Stimulated activated CD4-positive, alpha-beta T cell treated with anti-CD3 and anti-CD28 coated beads, TNF-alpha, amount 100 ng/mL, for 1 hour (primary cell): Measurements from ENCODE around the gene ARMH2.

Experiments used
- DNase-seq, 3 donors: peaks; one replicate each; pipeline ENCODE4 v3.0.0-alpha.2; 2020; ENCODE audit warnings: low read depth in 3 of 3, low spot score in 1 of 3

The ARMH2 gene

GRCh38 chr6:24798740-24799540 lies at the start of gene ARMH2:
Gene ARMH2 (minus strand): TSS chr6:24798917. CDS start chr6:24798857, 60 bp downstream.
- no peak for DNase-seq

- no peak for DNase-seq
Observed at GRCh38 chr6:24848461-24848860, 49.7 kb upstream of the ARMH2 start.

- no peak for DNase-seq
Observed at GRCh38 chr6:24847402-24847801, 48.7 kb upstream of the ARMH2 start.

DNA sequence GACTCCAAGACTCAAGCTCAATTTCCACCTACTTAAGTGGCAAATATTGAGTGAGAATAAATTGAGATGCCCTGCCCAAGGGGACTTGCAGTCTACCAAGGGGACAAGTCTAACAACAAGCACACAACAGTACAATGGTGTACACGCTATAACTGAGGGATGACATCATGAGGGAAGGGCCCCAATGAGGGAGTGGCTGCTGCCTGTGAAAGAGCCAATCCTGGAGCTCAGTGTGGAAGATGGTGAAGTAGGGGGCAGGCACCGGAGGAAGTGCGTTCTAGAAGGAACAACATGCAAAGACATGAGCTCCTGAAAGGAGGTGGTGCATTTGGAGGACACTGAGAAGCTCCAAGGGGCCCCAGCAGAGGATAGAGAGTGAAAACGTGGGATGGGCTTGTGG lies 46.9 kb upstream of the ARMH2 start:
- no peak for DNase-seq

GRCh38 chr6:24844903-24845302 lies 46.2 kb upstream of the ARMH2 start:
- DNase-seq = no peak

GRCh38 chr6:24844061-24844460 lies 45.3 kb upstream of the ARMH2 start:
- no peak for DNase-seq

DNA sequence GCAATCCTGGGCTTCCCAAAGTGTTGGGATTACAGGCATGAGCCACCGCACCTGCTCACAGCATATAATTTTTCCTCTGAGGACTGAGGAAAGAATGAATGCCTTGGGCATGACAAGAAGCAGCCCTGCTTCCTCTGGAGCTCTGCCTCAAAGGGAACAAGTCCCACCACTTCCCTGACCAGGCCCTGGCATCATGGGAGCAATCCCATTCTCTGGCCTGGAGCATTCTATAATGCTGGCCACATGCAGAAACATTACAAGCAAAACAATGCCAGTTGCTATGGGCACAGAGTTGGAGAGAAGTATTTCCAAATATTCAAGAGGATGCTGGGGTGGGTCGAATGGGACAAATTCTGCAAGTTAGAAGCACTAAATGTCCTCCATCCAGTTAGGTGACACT lies 41.5 kb upstream of the ARMH2 start:
- no peak for DNase-seq

DNA sequence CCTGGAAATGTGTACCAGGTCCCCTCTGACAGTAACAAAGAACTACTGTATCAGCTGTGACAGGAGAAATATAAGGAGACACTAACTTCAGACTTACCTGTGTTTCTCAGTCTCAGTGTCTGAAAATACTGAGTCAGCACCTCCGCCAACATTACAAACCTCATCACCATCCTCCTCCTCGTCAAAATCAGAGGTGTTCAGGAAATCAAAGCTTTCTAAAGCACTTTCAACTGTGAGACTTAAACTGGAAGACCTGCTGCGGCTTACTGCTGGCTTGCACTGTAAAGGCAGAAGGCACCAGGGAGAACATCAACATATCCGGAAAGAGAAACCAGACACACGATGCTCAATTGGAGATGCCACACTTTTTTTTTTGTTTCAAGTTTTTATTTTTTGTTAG lies 40.3 kb upstream of the ARMH2 start:
- no peak for DNase-seq

DNA sequence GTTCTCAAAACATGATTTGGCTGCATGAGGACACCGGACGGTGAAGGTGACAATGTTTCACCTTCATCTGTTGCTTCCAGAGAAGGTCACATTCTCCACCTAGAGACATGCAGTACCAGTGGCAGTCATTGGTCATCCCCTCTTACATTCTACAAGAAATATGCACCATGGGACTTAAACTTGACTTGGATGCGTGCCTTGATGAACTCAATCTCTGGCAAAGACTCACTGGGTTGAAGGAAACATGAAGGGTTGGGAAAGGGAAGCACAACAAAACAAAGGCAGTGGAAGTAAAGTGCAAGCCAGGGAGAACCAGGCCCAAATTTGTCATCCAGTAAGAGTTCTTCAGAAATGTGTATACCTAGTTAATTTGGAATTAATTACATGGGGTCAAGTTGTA lies 39.4 kb upstream of the ARMH2 start:
- no peak for DNase-seq

GRCh38 chr6:24836109-24836508 lies 37.4 kb upstream of the ARMH2 start:
- no peak for DNase-seq

- DNase-seq = no peak
Observed at GRCh38 chr6:24833711-24834386, 35.1 kb upstream of the ARMH2 start.

DNA sequence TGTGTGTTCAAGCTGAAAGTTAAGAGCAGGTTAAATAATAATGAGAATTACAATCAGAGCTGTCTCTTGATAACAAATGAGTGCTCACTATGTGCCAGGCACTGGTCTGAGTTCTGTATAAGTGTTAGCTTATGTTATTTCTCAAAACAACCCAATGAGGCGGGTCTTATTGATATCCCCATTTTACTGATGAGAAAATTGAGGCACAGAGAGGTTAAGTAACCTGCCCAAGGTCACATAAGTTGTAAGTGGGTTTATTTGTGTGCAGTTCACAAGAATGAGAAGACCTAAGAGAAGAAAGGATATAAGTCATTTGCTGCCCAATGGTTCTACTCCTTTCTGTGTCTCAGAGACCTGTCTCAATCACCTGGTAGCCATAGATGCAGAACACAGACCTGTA lies 34.1 kb upstream of the ARMH2 start:
- no peak for DNase-seq

- DNase-seq = no peak
Observed at GRCh38 chr6:24831771-24832716, 33.3 kb upstream of the ARMH2 start.

DNA sequence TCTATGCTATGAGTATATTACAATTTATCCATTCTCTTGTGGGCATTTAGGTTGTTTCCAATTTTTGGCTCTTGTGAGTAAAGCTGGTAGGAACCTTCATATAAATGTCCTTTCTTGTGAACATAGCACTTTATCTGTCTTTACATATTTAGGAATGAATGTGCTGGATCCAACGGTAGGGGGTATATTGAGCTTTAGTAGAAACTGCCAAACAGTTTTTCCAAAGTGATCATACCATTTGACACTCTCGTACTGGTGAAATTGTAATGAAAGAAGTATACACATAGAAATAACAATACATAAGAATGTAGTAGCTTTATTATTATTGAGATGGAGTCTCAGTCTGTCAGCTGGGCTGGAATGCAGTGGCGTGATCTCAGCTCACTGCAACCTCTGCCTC lies 30.9 kb upstream of the ARMH2 start:
- no peak for DNase-seq

- DNase-seq = no peak
Observed at GRCh38 chr6:24827970-24828369, 29.3 kb upstream of the ARMH2 start.

GRCh38 chr6:24827162-24827561 lies 28.4 kb upstream of the ARMH2 start:
- DNase-seq = no peak

GRCh38 chr6:24825130-24825630 lies 26.5 kb upstream of the ARMH2 start:
- no peak for DNase-seq

GRCh38 chr6:24824142-24824938 lies 25.6 kb upstream of the ARMH2 start:
- no peak for DNase-seq

GRCh38 chr6:24823185-24823584 lies 24.5 kb upstream of the ARMH2 start:
- no peak for DNase-seq

- no peak for DNase-seq
Observed at GRCh38 chr6:24822696-24823095, 24.0 kb upstream of the ARMH2 start.
